GM18507 (cell line): ENCODE results near the gene ZNF581.

Experiments used
- DNase-seq: peaks from one replicate; pipeline ENCODE4 v3.0.0; 2011; ENCODE audit warnings: low read depth; ENCODE audit not compliant: insufficient read length; ENCODE audit errors: extremely low spot score
- FAIRE-seq: peaks from 2 replicates; lab custom pipeline; 2011; peaks lifted over from hg19 to GRCh38; lab: Jason Lieb, UNC

The ZNF581 gene

DNA sequence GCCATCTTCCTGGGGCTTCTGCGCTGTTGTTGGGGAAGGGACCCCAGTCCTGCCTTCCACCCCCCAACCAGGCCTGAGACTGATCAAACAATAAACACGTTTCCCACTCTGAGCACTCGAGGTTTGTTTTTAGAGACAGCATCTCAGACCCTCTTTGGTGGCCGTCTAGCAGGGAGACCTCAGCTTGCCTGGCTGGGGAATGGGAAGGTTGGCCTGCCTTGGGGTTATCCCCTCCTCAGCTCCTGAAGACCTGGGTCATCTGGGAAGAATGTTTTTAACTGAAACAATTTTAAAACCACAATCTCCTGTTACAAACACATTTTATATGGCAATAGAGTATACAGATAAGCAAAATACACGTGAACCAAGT, 2.0 kb downstream of the ZNF581 start:
- DNase-seq (no peak), FAIRE-seq (no peak)

DNA sequence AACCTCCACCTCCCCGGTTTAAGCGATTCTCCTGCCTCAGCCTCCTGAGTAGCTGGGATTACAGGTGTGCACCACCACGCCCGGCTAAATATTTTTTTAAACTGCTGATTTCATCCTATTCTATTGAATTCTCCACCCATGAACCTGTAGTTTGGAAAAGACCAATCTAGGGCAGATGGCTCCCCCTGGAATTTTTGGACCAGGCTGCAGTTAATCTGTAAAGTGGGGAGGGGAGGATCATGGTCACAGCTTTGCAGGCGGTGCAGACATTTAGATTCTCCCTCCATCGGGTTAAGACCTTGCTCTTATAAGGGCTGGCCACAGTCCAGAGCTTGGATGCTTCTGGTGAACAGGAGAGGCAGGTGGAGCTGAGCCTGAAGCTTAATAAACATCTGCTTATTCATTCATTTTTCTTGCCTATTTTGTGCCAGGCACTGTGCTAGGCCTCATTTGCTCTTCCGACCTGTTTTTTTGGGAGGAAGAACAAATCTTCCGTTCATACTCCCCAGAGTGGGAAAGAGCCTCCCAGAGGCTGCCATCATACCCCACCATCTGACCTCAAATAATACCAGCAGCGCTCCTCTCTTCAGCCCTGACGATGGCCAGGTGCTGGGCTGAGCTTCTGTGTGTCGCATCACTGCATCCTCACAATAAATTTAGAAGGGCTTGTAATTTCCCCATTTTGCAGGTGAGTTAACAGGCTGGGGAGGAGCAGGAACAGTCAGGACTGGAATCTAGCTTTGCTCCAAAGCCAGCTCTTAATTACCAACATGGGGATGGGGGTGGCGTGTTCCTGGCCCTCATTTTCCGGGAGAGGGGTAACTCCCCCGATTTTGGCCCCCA, 3.7 kb downstream of the ZNF581 start:
- DNase-seq, result no peak
- no peak for FAIRE-seq

DNA sequence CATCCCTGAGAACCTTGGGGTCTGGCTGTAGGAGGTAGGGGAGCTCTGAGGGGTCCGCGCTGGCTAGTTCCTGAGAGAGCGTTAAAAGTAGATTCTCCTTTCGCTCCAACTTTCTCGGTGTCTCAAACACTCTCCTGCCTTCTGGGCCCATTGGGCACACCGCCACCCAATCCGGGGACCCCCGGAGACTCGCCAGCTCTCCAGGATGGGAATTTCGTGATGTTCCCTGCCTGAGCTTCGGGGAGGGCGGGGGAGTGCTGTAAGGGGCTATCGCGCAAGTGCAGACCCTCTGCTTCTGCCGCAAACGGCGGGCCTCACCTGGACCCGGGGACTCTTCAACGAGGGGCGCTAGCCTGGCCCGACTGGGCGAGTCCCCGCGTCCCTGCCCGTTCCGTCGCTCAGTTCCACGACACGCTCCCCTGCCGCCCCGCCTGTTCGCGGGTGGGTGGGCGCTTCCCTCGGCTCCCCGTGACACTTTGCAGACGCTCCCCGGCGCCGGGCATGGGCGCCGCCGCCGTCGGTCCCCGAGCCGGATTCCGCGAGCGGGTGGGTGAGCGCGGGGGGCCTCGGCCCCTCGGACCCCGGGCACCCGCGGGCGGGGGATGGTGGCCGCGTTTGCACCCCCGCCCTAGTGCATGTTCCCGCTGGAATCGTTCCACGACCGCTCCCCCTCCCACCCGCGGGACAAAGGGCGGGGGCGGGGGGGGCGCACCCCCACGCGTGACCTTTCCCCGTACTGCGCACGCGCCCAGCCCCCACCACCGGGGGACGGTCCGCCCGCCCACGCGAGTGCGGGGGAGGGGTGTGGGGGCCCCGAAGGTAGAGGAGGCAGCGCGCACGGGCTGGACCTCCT, 4.5 kb downstream of the ZNF581 start, which contains the start of gene CCDC106:
CCDC106 (plus strand) TSS at position 481 of the 853 bp plus-strand sequence. CDS start 835 bp downstream, outside the sequence.
- no peak for DNase-seq

DNA sequence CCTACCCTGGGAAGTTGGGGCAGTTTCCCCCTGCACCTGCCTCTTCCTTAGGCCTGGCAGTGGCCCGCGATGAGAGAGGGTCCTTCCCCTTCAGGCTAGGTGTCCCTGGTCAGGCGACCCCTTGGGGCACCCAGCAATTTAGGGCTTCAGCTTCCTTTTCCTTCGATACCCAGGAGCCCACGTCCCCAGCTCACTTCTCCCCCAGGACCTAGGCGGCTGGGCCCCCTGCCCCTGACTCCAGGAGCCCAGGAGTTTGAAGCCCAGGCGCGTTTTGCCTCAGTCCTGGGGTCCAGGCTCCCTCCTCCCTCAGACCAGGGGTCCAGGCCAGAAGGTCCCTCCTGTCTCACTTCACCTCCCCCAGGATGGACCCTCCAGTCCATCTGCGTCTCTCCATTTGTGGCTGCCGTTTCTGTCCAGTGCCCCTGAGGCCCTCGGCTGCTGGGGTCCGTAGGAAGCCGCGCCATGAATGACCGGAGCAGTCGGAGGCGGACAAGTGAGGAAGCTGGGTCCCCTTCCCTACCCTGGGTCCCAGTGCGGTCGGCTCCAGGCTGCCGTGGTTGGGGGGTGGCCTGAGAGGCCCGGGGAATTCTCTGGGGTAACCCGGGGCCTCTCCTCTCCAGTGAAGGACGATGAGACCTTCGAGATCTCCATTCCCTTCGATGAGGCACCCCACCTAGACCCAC, 5.3 kb downstream of the ZNF581 start:
- FAIRE-seq (no peak), DNase-seq (no peak)

More for the DNA sequence above, 4.5 kb downstream of the ZNF581 start, which contains the start of gene CCDC106:
- peak; percentile 78 for FAIRE-seq

DNA sequence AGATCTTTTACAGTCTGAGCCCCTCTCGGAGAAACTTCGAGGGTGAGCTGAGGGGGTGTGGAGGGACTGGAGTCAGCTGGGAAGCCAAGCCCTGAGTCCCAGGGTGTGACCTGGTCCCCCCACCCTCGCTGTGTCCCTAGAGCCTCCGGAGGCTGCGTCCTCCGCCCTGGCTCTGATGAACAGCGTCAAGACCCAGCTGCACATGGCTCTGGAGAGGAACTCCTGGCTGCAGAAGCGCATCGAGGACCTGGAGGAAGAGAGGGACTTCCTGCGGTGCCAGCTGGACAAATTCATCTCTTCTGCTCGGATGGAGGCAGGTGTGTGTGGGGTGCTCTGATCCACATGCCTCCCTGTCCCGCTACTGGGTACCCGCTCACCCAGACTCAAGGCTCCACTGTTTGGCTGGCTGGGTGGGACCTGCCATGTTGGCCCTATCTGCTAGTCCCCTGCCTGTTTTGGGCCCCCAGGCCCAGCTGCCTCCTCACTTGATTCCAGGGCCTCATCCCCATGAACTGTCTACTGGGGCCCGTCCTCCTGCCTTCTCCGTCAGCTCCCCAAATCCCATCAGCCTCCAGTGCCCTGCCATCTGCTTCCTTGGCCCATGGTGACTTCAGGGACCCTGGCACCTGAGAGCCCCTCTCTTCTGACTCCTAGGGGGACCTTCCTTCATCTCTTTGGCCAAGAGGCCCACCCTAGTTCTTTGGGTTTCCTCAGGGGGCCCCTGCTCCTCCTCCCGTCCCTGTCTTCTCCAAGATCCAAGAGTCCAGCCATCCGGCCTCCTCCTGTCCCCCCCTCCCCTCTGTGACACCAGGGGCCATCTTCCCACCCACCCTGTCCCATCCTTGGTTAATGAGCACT, 6.0 kb downstream of the ZNF581 start:
- FAIRE-seq, result no peak

DNA sequence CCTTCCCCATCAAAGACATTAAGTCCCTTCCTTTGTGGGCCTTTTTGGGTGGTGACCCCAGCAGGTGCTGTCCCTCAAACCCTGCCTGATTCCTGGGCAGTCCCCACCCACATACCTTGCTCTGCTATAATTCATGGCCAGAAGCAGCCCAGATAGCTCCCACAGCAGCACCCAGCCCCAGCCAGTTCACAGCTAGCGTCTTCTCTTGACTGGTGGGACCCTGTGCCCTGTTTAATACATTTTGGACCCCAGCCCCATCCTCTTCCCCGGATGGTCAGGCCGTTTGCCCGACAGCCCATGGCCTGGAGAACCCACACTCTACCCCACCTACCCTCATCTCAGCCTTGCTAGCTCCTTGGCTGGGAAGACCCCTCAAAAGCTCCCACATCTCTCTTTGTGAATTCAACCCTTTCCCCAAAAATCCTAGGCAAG, 6.7 kb downstream of the ZNF581 start:
- FAIRE-seq, result no peak

More for the DNA sequence above, 6.0 kb downstream of the ZNF581 start:
- DNase-seq, result no peak

DNA sequence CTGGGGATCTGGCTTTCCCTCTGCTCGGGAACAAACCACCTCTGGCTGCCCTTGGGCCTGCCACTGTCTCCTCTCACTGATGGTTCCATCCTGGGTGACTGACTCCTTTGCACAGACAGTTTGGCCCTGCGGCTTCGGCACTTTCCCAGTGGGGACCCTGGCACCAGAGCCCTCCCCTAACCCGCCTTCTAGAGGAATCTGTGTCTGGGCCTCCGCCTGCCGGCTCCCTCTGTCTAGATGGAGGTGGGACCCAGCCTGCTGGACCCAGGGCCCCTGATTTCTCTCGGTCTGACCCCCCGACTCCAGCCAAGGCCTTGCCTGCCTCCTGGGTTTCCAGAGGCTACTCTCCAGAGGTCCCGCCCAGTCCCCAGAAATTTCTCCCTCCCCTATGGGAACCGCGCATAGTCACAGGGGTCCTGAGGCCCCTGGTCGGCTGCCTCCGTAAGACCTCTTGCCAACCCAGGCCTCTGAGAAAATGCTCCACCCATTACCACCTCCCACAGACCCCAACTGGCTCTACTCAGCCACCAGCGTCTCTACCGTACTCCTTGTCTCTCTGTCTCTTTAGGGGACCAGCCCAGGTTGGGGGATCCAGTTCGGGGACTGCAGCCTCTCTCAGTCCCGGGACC, 7.3 kb downstream of the ZNF581 start:
- DNase-seq, result no peak
- FAIRE-seq, result no peak

More for the DNA sequence above, 6.7 kb downstream of the ZNF581 start:
- no peak for DNase-seq

DNA sequence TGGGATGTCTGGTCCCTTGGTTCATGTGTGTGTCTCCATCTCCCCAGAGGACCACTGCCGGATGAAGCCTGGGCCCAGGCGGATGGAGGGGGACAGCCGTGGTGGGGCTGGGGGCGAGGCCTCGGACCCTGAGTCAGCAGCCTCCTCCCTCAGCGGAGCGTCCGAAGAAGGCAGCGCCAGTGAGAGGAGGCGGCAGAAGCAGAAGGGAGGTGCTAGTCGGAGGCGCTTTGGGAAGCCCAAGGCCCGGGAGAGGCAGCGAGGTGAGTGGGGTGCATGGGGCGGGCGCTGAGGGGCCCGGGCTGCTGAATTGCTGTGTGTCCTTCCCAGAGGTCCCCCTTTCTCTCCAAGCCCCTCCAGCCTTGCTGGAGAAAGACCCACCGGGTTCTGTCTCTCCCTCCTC, 7.8 kb downstream of the ZNF581 start:
- no peak for DNase-seq

DNA sequence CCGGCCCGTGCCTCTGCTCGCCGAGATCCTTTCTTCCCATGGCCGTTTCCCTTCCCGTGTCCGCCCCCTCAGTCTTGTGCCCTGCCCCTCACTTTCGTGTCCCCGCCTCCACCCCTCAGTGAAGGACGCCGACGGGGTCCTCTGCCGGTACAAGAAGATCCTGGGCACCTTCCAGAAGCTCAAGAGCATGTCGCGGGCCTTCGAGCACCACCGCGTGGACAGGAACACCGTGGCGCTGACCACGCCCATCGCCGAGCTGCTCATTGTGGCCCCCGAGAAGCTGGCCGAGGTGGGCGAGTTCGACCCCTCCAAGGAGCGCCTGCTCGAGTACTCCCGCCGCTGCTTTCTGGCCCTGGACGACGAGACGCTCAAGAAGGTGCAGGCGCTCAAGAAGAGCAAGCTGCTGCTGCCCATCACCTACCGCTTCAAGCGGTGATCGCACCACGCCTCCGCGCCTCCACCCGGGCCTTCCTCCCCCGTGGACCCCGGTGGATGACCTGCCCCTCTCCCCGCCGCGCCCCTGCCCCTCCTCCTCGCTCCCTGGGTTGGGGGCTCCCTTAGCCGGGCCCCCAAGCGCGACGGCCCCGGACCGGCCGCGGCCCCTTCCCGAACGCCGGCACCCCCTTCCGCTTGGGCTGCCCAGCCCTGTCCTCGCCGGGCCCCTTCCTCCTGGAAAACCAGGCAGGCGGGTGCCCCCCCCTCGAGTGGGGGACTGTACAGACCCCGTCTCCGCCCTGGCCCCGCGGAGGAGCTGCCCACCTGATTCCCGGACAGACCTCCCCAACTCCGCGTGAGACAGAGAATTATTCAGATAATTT, 9.1 kb downstream of the ZNF581 start:
- no peak for FAIRE-seq
- no peak for DNase-seq

More for the DNA sequence above, 7.8 kb downstream of the ZNF581 start:
- FAIRE-seq, result no peak

DNA sequence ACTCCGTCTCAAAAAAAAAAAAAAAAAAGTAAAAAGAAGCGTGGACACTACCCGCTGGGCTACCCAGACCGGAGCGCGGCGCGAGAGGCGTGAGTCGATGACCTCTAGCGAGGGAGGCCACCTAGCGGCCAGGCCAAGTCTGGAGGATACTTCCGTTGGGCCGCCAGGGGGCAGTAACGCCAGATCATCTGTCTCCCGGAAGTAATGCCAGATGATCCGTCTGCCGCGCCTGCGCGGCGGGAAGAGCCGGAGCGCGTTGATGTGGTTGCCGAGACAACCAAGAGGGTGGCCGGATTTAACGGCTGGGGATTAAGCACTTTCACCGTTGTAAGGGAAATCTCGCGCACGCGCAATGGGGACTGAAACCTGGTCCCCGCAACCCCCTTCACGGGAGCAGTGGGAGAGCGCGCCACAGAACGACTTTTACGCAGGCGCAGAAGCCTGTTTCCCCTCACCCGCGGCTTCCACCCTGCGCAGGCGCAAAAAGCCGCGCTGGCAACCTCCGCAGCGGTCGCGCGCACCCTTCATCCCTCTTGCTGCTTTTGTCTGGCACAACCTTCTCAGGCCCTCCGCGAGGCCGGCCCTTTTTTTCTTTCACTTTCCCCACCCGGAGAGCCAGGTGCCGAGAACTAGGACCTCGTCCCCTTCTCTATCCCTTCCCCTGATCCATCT, 10.3 kb downstream of the ZNF581 start:
- FAIRE-seq, result no peak
- peak; percentile 83 for DNase-seq

DNA sequence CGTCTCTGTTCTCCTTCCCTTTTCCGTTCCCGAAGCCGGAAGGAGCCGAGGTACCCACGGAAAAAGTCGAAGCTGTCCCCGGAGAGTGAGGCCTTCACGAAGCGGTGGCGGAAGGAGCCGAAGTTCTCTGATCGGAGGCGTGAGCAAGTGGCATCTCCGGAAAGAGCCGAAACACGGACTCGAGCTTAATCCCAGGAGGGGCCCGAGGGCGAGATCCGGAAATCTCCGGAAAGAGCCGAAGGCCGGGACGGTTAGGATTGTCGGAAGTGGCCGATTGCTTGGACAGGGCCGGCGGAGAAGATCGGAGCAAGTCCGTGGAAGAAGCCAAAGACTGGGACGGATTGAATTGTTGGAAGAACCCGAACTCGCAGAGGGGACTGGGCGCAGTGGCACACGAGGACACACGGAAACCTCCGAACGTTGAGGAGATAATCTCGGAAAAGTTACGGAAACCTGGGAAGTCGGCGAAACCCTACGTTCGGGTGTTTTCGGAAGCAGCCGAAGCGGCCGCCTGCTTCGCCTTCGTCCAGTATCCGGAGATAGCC, 10.9 kb downstream of the ZNF581 start:
- FAIRE-seq, result peak; percentile 100
- DNase-seq, result no peak

DNA sequence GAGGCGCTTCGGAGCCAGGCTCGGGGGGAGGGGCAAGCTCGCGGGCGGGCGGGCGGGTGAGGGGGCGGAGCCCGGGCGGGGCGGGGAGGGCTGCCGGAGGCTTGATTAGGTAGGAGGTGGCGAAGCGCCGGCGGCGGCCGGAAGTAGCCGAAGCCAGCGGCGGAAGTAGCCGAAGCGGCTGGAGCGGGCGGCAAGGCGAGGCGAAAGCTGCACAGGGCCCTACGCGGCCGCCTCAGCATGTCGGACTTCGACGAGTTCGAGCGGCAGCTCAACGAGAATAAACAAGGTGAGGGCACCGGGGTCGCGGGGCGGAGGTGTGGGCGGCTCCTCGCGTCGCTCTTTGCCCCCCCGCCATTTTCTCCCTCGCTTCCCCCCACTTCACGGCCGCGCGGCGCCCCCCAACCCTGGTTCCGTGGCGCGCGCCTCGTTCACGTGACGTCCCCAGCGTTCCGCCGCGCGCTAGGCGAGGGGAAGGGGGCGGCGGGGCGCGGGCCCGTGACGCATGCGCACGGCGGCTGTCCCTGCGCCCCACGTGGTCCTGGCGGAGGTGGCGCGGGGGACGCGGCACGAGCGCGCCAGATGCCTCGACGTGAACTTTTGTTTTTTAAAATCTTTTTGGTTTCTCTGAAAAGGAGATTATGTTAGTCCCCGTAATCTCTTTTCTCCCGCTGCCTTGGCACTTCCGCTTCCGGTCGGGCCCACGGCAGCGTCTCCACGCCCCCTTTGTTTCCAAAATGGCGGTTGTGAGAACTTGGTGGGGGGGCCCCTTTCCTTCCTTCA, 11.6 kb downstream of the ZNF581 start, which contains the start of gene U2AF2:
U2AF2 (plus strand) TSS at position 168 of the 780 bp plus-strand sequence; CDS start at position 238, 70 bp downstream.
- FAIRE-seq (peak; percentile 69), DNase-seq (peak; percentile 79)

DNA sequence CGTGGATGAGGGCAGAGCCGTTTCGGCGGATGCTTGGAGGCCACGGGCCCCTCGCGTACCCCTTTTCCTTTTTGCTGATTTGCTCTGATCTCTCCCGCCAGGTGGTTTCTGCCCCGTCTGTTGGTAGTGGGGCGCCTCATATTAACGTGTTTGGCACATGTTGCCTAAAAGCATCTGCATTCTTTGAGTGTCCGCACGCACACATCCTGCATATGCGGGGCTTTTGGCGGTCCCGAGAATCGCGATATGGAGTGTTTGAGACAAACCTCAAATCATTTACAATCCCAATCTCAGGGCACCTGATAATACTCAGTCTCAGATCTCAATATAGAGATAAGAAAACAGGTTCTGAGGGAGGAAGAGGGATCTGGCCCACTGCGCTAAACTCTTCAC, 12.2 kb downstream of the ZNF581 start:
- DNase-seq (no peak), FAIRE-seq (peak; percentile 31)

DNA sequence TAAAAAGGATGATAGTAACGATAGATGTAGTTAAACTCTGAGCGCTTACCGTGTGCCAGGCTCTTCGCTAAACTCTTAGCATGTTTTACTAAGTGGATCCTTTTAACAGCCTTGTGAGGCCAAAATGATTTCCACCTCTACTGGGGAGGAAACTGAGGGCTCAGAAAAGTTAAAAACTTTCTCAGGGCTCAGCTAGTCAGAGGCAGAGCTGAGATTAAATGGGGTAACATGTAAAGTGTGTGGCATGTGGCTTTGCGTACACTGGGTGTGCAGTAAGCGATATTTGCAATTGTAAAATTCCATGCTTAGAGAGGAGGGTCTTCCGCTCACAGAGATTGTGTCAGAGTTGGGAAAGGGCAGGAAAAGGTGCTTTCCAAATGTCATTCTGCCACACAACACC, 13.1 kb downstream of the ZNF581 start:
- FAIRE-seq, result no peak

DNA sequence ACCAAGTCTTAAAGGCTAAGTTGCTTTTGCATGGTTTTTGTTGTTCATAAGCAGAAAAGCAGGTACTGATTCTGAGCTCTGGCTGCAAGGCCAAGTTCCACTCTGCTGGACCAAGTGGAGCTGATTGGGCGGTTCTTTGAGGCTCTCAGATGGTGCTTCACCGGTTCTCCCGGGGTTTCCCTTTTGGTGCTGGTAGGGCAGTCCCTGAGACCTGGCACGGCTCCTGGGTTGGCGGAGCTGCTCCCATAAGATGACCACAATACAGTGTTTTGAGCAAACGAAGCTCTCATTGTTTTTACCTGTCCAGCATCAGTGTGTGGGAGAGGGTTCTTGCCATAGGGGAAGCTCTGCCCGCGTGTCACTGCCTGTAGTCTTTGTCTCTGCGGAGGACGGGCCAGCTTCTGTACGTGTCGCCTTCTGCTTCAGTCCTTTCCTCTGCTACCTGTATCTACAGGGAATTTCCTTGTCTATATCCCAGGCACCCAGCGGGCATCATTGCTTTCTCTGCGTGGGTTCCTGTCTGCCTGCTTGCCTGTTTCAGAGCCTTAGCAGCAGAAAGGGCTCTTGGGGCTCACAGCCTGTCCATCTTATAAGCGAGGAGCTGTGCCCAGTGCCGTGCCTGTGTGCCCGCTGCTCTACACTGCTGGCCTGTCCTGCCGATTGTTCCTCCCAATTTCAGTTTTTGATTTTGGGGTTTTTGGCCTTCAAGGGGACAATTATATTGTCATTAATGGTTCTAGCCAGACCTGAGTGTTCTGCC, 13.7 kb downstream of the ZNF581 start:
- FAIRE-seq, result peak; percentile 69
- no peak for DNase-seq

More for the DNA sequence above, 13.1 kb downstream of the ZNF581 start:
- DNase-seq, result no peak
